ENCODE data around the gene COX6B1.
A peak's percentile ranks its signal among the peaks of the same experiment; 100 is the strongest.
"Not testable (repeated sequence)": the region's sequence is repeated elsewhere in the genome, so short reads cannot be mapped to it uniquely, and the experiment has no call there.

COX6B1 gene

GRCh38 chr19:35666251-35666913 lies 18.3 kb downstream of the COX6B1 start, which contains the start of gene UPK1A:
Gene UPK1A, plus strand, starts transcription at chr19:35666517. Its CDS starts 296 bp downstream, at chr19:35666813.
- DNase-seq = no peak

GRCh38 chr19:35669566-35669965 lies 21.4 kb downstream of the COX6B1 start:
- DNase-seq = no peak

GRCh38 chr19:35669974-35670373 lies 21.9 kb downstream of the COX6B1 start:
- DNase-seq = no peak

- DNase-seq = no peak
These were observed 22.6 kb downstream of the COX6B1 start for GRCh38 chr19:35670686-35671085.

GRCh38 chr19:35671818-35672217 lies 23.7 kb downstream of the COX6B1 start:
- no peak for DNase-seq

GRCh38 chr19:35673121-35673804 lies 25.1 kb downstream of the COX6B1 start:
- DNase-seq = no peak

DNA sequence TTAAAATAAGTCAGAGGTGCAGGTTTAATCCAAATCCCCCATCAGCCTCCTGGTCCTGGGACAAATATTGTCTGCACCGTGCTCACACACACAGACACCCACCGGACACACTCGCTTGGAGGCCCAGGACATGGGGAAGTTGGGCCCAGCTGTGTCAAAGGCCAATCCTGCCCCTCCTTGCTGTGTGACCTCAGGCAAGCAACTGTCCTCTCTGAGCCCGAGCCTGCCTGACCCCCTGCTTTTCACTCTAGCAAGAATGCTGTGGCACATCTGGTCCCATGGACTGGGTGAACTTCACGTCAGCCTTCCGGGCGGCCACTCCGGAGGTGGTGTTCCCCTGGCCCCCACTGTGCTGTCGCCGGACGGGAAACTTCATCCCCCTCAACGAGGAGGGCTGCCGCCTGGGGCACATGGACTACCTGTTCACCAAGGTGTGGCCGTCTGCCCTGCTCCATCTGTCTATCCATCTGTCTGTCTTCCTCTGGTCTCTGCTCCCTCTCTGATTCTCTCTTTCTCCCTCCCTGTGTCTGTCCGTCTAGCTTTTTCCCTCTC lies 27.5 kb downstream of the COX6B1 start:
- DNase-seq = no peak

GRCh38 chr19:35689836-35690235 lies 41.7 kb downstream of the COX6B1 start:
- DNase-seq = no peak

DNA sequence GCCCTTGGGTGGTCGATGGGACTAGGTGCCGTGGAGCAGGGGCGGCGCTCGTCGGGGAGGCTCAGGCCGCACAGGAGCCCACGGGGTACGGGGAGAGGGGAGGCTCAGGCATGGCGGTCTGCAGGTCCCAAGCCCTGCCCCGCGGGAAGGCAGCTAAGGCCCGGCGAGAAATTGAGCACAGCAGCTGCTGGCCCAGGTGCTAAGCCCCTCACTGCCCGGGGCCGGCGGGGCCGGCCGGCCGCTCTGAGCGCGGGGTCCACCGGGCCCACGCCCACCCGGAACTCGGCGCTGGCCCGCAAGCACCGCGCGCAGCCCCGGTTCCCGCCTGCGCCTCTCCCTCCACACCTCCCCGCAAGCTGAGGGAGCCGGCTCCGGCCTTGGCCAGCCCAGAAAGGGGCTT lies 43.0 kb downstream of the COX6B1 start:
- DNase-seq = not testable (repeated sequence)

DNA sequence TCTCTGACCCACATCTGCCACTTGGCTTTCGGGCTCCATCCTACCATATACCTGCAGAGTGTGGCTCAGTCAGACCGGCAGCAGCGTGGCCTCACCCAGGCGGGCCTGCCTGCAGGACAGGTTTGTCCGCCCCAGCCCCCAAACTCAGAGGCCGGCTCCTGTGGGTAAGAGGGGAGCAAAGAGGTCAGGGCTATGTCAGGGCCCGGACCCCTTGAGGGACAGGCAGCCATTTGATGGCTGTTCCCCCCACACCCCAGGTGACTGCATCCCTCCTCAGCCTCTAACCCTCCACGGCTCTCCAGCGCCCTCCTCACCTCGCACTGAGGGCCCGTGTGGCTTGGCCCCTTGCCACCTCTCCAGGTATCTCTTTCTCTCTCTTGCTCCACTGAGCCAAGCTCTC lies 43.9 kb downstream of the COX6B1 start:
- DNase-seq = no peak

DNA sequence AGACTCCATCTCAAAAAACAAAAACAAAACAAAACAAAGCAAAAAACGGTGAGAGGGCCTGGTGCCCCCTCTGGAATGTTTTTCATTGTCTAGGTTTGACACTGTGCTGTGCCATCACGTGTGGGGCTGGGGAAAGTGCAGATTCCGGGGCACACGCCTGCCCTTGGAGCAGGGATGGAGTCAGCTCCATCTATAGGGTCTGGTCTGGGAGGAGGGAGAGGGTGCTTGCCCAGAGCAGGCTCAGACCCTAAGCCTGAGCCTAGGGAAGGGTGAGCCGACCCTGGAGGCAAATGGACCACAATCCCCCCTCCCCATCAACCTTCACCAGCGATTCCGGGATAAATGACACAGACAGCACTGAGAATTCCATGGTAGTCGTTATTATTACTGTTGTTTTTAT lies 45.3 kb downstream of the COX6B1 start:
- no peak for DNase-seq

DNA sequence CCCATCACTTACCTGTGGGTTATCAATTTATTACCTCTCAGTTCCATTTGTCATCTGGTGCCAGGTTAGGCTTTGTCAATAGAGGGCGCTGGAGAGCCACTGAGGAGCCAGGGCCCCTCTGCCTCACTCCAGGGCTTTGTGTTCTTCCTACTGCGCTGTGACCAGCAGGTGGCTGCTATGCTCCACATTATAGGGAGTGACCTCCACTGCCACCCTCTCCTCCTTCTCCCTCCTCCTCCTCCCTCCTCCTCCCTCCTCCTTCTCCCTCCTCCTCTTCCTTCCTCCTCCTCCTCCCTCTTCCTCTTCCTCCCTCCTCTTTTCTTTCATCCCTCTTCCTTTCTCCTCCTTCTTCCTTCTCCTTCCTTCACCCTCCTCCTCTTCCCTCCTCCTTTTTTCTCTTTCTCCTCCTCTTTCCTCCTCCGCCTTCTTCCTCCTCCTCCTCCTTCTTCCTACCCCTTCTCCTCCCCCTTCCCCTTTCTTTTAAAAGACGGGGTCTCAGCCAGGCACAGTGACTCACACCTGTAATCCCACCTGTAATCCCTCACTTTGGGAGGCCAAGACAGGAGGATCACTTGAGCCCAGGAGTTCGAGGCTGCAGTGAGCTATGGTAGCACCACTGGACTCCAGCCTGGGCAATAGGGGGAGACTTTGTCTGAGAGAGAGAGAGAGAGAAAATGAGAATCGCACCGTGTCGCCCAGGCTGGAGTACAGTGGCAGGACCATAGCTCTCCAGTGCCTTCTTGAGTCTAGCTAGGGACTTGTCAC lies 45.9 kb downstream of the COX6B1 start:
- DNase-seq = peak; percentile 82

- DNase-seq = no peak
These were observed 47.8 kb downstream of the COX6B1 start for GRCh38 chr19:35695895-35696422.

GRCh38 chr19:35696835-35697234 lies 48.7 kb downstream of the COX6B1 start:
- no peak for DNase-seq

GRCh38 chr19:35702223-35703012 lies 54.3 kb downstream of the COX6B1 start:
- DNase-seq = peak; percentile 79

DNA sequence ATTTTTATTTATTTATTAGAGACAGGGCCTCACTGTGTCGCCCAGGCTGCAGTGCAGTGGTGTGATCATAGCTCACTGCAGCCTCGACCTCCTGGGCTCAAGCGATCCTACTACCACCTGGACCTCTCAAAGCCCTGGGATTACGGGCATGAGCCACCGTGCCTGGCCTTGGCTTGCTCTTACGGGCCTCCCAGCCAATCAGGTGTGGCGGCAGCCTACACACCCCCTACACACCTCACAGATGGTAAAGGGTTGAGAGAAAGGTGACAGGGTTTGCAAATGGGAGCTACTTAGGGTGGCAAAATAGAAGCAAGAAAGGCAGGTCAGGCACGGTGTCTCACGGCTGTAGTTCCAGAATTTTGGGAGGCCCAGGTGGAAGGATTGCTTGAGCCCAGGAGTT lies 55.2 kb downstream of the COX6B1 start:
- no peak for DNase-seq

DNA sequence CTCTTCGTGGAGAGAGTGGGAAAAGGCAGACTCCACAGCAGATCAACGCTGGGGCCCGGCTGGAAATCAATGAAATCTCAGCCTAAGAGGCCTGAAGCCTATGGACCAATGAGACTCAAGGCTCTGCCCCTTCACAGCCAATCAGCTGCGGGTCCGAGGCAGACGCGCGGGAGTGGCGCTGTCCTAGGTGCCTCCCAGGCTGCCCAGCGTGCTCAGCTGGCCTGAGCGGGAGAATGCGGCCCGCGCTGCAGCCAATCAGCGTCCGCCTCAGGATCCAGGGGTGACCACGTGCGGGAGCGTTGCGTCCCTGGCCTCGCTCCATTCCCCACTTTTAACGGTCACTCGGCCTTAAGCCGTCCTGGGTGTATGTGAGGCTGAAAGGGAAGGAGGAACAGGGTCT lies 56.1 kb downstream of the COX6B1 start, which contains the start of gene ZBTB32:
TSS of gene ZBTB32 (plus strand) at position 341 of the 400 bp plus-strand sequence. CDS start 10,069 bp downstream, outside the sequence.
- DNase-seq = no peak

Measured in NK-92 treated with Interleukin-12 subunit alpha and Interleukin-12 subunit beta, amount 100 ng/mL, for 24 hours (cell line).